ENCODE data around the gene EIF4B. TPM values are rescaled to one million over a fixed set of nuclear protein-coding genes. Genes with fewer than 3 reads are reported as not detected.

Gene EIF4B
- total RNA-seq, 1 experiment from 2014 or later, result 351 TPM

DNA sequence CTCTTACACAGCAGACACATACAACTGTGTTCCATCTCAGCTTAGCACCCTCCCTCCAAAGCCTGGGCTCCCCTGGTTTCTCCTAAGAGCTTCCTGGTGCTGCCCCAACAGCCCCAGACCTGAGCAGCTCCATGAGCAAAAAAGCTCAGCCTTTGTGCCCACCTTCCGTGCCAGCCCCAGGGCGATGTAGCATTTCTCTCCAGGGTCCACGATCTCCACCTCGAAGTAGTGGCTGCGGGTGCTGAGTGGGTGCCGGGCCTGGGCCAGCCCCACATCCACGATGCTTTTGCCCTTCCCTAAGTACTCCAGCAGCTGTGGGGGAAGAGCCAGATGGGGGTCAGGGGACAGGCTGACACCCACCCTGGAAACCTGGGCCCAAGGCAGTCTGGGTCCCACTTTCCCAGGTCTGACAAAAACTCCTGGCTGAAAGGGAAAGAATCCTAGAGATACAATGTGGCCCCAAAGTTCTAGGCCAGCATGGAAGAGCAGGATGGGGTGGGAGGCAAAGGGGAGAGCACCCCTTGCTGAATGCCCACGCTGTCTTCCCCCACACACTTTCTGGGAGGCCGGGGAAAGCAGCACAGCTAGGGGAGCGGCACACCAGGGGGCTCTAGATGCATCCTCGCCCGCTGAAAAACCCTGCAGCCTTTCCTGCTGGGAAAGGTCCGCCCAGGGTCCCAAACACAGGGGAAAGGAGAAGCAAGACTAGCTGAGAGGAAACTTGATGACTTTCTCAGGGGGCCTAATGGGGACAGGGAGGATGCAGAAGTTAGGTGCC, 61.9 kb downstream of the EIF4B start:
- CTCF ChIA-PET, result no interaction called here
- no peak for ATAC-seq
- no peak for DNase-seq (ENCODE audit: low read depth, low spot score)
- no peak overlapping the region for H3K4me3 ChIP-seq (ENCODE audit: low read depth in 2 of 2, low read length in 2 of 2)
- no peaks in the 10 kb centered on the region for H3K36me3 ChIP-seq (ENCODE audit: control insufficient read depth, insufficient read depth, low read length)
- no TSS peak for BruUV-seq (replicated peaks)
- in situ Hi-C loops (cut with HindIII; ENCODE audit: low pct_unique_long_range_greater_than_20kb, low sequenced_read_pairs) (no loop called here), intact Hi-C loops (cut with micrococcal nuclease; ENCODE audit: unreplicated experiment) (loop anchor here (10.0 kb wide), 1 partner anchor 87 kb away; no protein-coding TSS in a partner anchor)
- no peaks in the 10 kb centered on the region; the same call in 1 of the 2 replicates for H3K4me1 ChIP-seq (ENCODE audit: control insufficient read depth, insufficient read depth, low read length)
- H3K27me3 ChIP-seq (ENCODE audit: control insufficient read depth, insufficient read depth, low read length), result no peaks in the 10 kb centered on the region
- TF ChIP-seq SIN3A (IDR thresholded peaks at IDR 0.05; ENCODE audit: borderline replicate concordance, insufficient read depth, low read depth, low read length) (no peak), POLR2AphosphoS5 (IDR thresholded peaks at IDR 0.05; ENCODE audit: low read depth, low read length) (no peak), TCF7L2 (IDR thresholded peaks at IDR 0.05; ENCODE audit: low read depth, low read length) (no peak)
- TF ChIP-seq, protein P1, sequence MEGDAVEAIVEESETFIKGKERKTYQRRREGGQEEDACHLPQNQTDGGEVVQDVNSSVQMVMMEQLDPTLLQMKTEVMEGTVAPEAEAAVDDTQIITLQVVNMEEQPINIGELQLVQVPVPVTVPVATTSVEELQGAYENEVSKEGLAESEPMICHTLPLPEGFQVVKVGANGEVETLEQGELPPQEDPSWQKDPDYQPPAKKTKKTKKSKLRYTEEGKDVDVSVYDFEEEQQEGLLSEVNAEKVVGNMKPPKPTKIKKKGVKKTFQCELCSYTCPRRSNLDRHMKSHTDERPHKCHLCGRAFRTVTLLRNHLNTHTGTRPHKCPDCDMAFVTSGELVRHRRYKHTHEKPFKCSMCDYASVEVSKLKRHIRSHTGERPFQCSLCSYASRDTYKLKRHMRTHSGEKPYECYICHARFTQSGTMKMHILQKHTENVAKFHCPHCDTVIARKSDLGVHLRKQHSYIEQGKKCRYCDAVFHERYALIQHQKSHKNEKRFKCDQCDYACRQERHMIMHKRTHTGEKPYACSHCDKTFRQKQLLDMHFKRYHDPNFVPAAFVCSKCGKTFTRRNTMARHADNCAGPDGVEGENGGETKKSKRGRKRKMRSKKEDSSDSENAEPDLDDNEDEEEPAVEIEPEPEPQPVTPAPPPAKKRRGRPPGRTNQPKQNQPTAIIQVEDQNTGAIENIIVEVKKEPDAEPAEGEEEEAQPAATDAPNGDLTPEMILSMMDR (IDR thresholded peaks at IDR 0.05), result no peak
- TF ChIP-seq, protein P2, sequence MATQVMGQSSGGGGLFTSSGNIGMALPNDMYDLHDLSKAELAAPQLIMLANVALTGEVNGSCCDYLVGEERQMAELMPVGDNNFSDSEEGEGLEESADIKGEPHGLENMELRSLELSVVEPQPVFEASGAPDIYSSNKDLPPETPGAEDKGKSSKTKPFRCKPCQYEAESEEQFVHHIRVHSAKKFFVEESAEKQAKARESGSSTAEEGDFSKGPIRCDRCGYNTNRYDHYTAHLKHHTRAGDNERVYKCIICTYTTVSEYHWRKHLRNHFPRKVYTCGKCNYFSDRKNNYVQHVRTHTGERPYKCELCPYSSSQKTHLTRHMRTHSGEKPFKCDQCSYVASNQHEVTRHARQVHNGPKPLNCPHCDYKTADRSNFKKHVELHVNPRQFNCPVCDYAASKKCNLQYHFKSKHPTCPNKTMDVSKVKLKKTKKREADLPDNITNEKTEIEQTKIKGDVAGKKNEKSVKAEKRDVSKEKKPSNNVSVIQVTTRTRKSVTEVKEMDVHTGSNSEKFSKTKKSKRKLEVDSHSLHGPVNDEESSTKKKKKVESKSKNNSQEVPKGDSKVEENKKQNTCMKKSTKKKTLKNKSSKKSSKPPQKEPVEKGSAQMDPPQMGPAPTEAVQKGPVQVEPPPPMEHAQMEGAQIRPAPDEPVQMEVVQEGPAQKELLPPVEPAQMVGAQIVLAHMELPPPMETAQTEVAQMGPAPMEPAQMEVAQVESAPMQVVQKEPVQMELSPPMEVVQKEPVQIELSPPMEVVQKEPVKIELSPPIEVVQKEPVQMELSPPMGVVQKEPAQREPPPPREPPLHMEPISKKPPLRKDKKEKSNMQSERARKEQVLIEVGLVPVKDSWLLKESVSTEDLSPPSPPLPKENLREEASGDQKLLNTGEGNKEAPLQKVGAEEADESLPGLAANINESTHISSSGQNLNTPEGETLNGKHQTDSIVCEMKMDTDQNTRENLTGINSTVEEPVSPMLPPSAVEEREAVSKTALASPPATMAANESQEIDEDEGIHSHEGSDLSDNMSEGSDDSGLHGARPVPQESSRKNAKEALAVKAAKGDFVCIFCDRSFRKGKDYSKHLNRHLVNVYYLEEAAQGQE (IDR thresholded peaks at IDR 0.05; ENCODE audit: insufficient read depth in 1 of 2, low read depth in 2 of 2, low read length in 1 of 2), result no peak
- no peaks in the 10 kb centered on the region for H3K9me3 ChIP-seq (ENCODE audit: control insufficient read depth, insufficient read depth, low read depth, low read length)
- H3K27ac ChIP-seq (ENCODE audit: low read length), result no peak overlapping the region
- POLR2A ChIA-PET, result no interaction called here

DNA sequence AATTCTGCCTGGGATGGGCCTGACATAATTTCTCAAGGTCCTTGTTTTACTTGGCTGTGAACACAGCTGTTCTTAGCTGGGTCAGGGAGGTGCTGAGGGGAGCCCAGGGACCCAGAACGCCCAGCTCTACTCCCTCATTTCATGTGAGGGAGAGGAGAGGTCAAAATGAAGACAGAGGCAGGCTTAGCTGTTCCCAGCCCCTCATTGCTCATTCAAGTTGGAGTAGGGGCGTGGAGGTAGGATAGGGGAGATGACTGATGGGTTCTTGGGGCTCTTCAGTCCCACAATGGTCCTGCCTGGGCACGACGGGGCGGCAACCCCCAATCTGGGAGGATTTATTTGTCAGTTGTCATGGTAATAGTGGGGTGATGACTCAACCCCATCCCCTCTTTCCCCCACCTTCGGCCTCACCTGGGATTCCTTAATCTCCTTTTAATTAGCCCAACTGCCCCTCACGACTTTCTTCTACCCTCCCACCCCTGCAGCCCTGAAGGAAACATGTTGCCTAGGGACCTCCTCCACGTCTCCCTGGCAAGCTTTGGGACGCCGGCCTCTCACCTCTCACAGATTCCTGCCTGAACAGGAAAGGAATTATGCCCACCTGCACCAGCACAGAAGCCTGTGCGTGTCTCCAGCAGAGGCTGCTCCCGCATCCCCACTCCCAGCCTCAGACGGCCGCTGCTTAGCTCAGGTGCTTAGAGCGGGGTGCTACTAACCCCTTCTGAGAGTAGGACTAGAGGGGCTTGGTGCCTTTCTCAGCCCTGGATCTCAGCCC, 62.7 kb downstream of the EIF4B start:
- Histone ChIP-seq H3K27me3 (ENCODE audit: control insufficient read depth, insufficient read depth, low read length) (no peaks in the 10 kb centered on the region), H3K9me3 (ENCODE audit: control insufficient read depth, insufficient read depth, low read depth, low read length) (no peaks in the 10 kb centered on the region), H3K4me1 (ENCODE audit: control insufficient read depth, insufficient read depth, low read length) (no peaks in the 10 kb centered on the region), H3K36me3 (ENCODE audit: control insufficient read depth, insufficient read depth, low read length) (no peaks in the 10 kb centered on the region), H3K27ac (ENCODE audit: low read length) (no peak overlapping the region), H3K4me3 (ENCODE audit: low read depth in 2 of 2, low read length in 2 of 2) (no peak overlapping the region)
- ATAC-seq (no peak), DNase-seq (ENCODE audit: low read depth, low spot score) (no peak)
- in situ Hi-C loops (cut with HindIII; ENCODE audit: low pct_unique_long_range_greater_than_20kb, low sequenced_read_pairs) (no loop called here), intact Hi-C loops (cut with micrococcal nuclease; ENCODE audit: unreplicated experiment) (loop anchor here (10.0 kb wide), 1 partner anchor 86 kb away; no protein-coding TSS in a partner anchor)
- BruUV-seq (replicated peaks), result no TSS peak
- CTCF ChIA-PET, result interaction anchor here (0.7 kb wide), 1 partner anchor 106 kb away, joined by 3 read pairs; no protein-coding TSS in a partner anchor
- TF ChIP-seq TCF7L2 (IDR thresholded peaks at IDR 0.05; ENCODE audit: low read depth, low read length), result no peak
- no peak for TF ChIP-seq POLR2AphosphoS5 (IDR thresholded peaks at IDR 0.05; ENCODE audit: low read depth, low read length)
- TF ChIP-seq, protein P2 (IDR thresholded peaks at IDR 0.05; ENCODE audit: insufficient read depth in 1 of 2, low read depth in 2 of 2, low read length in 1 of 2), result no peak
- TF ChIP-seq, protein P1 (IDR thresholded peaks at IDR 0.05), result no peak
- TF ChIP-seq SIN3A (IDR thresholded peaks at IDR 0.05; ENCODE audit: borderline replicate concordance, insufficient read depth, low read depth, low read length), result no peak
- POLR2A ChIA-PET, result no interaction called here
